GM12891 (cell line): ENCODE results near the gene EHMT1.
"Not testable (repeated sequence)": the region's sequence is repeated elsewhere in the genome, so short reads cannot be mapped to it uniquely, and the experiment has no call there.

Source experiments
- PAX5 ChIP-seq: IDR thresholded peaks from 2 replicates; pipeline ENCODE4 v1.6.1; 2011; ENCODE audit warnings: low read length, moderate library complexity, mild to moderate bottlenecking; ENCODE audit not compliant: insufficient read depth, severe bottlenecking
- POLR2A ChIP-seq: IDR thresholded peaks from 2 replicates; pipeline ENCODE4 v1.6.1; 2011; ENCODE audit warnings: low read depth, low read length, control low read depth
- POLR2AphosphoS5 ChIP-seq: IDR thresholded peaks from 2 replicates; pipeline ENCODE4 v1.6.1; 2011; ENCODE audit warnings: low read depth, low read length, control low read depth
- SPI1 ChIP-seq: IDR thresholded peaks from 2 replicates; pipeline ENCODE4 v1.6.1; 2011; ENCODE audit warnings: low read depth, low read length, control low read depth
- TAF1 ChIP-seq: IDR thresholded peaks from 2 replicates; pipeline ENCODE4 v1.6.1; 2011; ENCODE audit warnings: low read depth, low read length, control low read depth

GRCh38 chr9:137885121-137885520 lies 266.3 kb downstream of the EHMT1 start:
- not testable (repeated sequence) for TF ChIP-seq POLR2A, TAF1, POLR2AphosphoS5, SPI1, PAX5
